HG03159 (cell line): ENCODE data around the gene DCC.

ENCODE experiments used
- ATAC-seq: cut with Tn5 transposase; IDR thresholded peaks from one replicate; pipeline ENCODE4 v1.9.1; 2021; ENCODE audit warnings: mild to moderate bottlenecking, moderate library complexity; ENCODE audit not compliant: unreplicated experiment

DCC gene

DNA sequence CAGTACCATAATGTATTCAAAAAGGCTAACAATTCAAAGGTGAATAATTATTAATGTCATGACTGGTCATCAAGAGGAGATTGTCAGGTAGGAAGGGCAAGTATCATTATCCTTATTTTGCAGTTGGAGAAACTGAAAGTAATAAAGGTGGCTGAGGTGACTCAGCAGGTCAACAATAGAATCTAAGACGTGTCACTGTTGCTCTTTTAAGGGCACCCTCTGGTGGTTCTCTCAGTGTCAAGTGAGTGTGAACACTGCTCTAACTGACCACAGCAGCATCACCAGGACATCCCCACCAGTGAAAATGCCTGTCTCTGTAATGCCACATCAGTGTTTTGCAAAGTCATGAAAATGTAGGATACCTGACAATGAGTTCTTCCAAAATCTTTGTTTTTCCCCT, 69.7 kb downstream of the DCC start:
- ATAC-seq: peak; percentile 100

DNA sequence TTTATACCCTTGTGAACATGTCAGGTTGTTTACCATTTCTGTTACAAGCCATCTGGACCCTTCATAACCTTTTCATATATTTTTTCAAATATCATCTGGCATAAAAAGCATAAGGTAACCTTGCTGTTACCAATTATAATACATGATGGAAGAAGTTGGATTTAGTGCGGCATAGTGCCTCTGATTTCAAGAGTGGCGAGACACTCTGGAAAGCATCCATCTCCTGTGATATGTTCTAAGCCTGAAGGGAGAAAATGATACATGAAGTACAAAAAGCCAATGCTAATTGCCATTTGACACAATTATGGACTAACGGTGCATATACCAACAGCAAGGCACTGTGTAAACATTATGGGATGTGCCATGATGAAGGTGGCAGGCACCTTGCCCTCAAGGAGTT, 75.1 kb downstream of the DCC start:
- no peak for ATAC-seq

DNA sequence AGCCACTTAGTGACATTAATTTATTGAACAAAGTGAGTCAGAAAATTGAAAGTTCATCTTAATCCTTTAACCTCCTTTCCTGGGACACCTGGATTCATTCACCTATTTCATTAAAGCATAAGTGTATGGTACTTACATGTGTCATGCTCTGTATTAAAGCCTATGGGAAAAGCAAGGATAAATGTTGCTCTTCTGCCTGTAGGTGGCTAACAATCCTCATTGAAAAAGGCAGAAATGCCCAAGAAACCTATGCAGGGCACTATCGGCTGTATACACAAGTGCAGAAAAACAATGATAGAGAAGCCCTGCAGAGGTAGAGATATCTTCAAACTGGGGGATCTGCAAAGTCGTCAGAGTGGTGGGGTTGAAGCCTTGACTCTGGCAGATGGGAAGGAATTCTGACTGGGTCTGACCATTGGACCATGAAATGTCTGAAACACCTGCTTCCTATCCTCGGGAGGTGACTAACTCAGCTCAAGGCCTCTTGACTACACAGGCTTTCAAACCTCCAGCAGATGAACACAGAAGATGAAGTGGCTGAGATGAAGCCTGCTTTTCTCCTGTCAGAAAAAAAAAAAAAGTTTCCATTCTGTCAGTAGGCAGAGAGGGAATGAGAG, 83.1 kb downstream of the DCC start:
- ATAC-seq: no peak

- ATAC-seq: no peak
Measured at GRCh38 chr18:52426041-52426440, 86.0 kb downstream of the DCC start.

GRCh38 chr18:52426462-52426861, 86.5 kb downstream of the DCC start:
- no peak for ATAC-seq

GRCh38 chr18:52427521-52428175, 87.7 kb downstream of the DCC start:
- ATAC-seq: no peak

DNA sequence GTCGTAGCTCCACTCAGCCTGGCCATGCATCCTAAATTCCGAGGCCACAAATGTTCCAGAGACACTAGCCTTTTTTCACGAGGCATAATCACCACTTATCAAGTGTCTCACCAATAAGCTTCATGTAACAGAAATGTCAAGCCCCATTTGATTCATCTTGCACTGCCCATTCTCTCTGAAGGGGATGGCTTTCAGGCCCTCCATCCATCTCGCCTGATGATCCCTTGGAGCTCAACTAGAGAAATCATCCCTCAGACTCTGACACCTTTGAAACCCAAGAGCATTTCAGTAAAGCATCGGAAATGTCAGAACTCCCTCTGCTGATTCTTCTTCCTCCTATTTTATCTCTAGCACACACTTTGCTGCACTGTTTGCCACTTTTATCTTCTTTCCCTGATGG, 91.7 kb downstream of the DCC start:
- ATAC-seq: no peak

- ATAC-seq: no peak
Measured at GRCh38 chr18:52433797-52434196, 93.8 kb downstream of the DCC start.

- ATAC-seq: no peak
Measured at GRCh38 chr18:52435301-52435700, 95.3 kb downstream of the DCC start.

DNA sequence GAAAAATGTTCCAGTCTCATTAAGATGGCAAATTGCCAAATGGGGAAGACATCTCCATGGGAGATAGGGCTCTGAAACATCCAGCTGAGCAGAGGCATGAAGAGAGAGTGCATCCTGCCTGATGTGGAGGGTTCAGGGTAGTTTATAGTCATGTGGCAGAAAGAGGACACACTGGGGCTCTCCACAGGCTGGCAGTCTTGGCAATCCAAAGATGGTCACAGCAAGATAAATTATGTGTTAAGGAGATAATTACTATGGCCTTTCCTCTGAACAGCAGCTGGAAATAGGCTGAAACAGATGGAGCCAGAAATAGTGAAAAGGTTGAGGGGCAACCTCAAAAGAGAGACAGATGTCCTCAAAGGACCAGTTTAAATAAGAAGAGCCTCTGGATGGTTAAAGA, 97.2 kb downstream of the DCC start:
- no peak for ATAC-seq

- ATAC-seq: no peak
Measured at GRCh38 chr18:52439457-52439856, 99.5 kb downstream of the DCC start.

- ATAC-seq: no peak
Measured at GRCh38 chr18:52441794-52442193, 101.8 kb downstream of the DCC start.

- ATAC-seq: no peak
Measured at GRCh38 chr18:52442686-52443085, 102.7 kb downstream of the DCC start.

GRCh38 chr18:52451256-52451655, 111.3 kb downstream of the DCC start:
- ATAC-seq: no peak

DNA sequence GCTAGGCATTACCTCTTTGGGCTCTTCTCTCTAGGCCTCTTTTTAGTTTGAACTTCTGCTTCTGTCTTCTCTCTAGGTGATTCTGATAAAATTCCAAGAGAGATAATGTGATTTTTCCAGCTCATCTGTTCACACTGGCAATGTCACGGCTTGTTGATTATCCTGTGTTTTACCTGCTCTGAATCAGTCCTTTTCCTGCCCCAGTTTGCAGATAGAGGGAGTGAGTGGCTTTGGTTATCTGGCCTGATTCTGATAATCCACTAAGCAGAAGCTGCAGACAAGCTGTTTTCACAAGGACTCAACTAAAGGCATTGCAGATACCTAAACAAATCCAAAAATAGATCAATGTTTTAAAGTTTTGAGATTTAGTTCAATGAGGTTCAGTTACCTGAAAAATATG, 111.9 kb downstream of the DCC start:
- ATAC-seq: no peak

DNA sequence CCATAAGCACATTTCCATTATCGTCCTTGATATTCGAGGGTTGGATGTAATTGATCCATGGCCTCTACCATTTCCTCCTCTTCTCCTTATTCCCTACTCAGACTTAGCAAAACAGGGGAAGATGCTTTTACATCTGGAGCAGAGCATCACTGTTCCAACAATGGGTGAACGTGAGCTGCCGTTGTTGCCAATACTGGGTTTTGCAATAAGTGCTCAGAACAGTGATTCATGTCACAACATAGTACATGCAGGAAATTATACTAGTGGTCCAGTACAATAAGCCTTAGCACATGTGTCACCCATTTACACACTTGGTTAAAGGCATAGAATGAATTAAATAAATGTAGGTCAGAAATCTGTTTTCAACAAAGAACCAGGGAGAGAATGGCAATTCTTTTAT, 112.4 kb downstream of the DCC start:
- no peak for ATAC-seq

GRCh38 chr18:52459890-52460289, 119.9 kb downstream of the DCC start:
- ATAC-seq: no peak

- no peak for ATAC-seq
Measured at GRCh38 chr18:52462853-52463252, 122.9 kb downstream of the DCC start.

DNA sequence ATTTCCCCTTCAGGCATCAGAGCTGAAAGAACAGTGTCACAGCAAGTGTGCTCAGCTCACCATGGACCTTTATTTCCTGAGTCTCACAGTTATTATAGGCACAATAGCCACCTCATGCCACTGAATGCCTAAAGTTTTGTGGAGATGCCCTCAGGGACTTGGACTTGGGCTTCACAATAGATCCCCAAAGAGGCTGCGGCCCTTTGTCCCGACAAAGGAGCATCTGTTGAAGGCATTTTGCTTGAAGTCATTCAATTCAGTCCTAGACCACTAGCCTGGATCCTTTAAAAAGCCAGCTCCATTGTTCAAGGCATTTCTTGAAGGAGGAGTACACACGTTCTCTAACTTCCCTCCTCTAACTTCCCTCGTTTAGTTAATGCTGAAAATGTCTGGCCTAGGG, 125.4 kb downstream of the DCC start:
- no peak for ATAC-seq

DNA sequence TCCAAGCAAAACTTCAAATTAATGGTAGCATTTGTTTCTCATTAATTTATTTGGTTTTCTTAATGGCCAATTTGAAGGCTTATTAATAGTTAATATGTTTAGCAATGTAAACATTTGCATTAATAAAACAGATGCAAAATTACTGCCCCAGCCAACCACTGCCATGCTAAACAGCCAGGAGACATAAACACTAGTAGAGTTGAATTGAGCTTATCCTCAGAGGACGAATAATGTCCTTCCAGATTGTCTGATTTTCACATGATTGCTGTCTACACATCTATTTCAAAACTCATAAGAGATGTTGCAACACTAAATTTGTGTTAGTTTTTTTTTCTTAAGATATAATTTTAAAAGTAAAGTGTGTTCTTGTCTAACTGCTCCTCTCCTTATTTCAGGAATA, 128.5 kb downstream of the DCC start:
- no peak for ATAC-seq

DNA sequence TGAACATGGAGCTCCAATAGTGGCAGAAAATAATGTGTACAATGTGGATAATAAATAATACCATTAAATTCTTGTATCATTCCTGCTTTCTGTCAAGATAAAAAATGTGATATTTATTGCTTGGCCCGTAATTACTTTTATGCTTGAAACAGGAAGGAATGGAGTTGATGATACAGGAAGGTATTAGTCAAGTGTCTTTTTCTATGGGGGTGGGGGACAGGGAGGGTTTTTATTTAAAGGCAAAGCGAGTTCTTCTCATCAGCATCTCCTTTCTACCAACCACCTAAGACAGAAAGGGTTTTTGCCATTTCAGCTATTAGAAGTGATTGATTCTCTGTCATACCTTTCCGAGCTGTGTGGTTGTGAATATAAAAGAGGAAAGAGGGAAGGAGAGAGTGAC, 135.3 kb downstream of the DCC start:
- no peak for ATAC-seq

DNA sequence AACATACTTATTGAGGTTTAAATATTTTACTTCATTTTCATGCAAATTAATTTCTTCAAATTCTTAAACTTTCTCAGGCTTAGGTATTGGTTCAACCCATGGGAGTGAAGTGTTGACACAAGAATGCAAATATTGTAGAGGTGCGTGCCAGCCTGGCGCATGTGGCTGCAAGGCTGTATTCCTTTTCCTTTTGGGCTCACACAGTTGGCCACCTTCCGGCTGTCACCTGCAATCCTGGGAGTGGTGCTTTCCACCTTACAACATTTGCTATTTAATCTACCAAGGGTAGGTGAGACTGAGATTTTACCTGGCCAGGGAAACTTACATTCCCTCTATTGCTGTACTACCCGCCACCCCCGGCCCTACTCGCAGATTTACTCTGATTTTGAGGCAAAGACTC, 141.1 kb downstream of the DCC start:
- no peak for ATAC-seq

DNA sequence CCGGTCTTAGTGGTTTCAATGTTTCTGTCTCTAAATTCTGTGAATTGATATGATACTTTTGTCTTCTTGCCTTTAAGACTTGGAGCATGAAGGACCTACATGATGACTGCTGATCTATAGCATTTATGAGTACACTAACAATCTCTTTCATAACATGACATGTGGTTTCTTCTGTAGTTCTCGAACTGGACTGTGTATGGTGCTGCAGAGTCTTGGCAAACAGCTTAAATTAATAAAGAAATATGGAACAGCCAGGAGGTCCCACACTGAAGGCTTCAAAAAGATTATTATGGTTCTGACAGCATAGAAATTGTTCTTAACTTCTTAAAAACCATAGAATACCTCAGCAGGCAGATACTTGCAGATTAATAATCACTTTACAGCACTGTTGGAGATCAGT, 145.0 kb downstream of the DCC start:
- ATAC-seq: no peak
